Measurements from ENCODE around the gene SEMA4D.
"Not testable (repeated sequence)": the region's sequence is repeated elsewhere in the genome, so short reads cannot be mapped to it uniquely, and the experiment has no call there.

The SEMA4D gene

DNA sequence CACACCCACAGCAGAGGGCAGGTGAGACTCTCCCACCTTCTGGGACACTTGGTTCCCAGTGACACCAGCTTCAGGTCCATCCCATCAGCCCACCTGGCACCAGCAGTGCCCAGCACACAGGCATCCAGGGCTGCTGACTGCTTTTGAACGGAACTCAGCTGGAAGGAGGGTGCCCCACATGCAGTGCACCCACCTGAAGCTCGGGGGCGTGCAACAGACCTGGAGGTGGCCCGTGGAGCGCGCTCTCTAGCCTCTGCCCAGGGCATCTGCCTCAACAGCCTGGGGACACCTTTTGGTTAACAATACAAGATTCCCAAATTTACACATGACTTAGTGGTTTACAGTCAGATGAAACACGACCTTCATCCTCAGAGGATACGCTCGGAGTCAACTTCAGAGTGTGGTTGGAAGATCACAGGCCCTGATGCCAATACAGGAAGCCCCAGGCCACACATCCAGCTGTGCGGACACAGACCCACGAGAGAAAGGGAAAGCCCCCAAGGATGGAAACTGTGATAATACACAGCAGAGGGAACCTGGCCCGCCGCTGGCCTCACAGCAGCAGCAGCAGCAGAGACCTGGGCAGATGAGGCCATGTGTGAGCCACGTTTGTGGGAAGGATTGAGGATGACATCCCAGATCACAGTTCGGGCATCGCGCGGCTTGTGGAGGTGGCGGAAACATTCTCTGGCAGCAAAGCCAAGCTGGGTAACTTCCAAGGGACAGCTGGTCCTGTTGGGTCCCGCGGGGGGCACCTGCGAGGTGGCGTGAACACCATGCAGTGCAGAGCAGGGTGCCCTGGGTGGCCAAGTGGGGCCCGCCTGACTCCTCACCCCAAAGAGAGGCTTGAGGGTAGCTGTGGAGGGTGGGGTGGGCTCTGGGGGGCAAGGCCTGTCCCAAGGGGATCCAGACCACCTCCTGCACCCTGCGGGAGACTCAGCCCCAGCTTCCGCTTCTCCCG lies 115.6 kb downstream of the SEMA4D start:
- no peak for DNase-seq

DNA sequence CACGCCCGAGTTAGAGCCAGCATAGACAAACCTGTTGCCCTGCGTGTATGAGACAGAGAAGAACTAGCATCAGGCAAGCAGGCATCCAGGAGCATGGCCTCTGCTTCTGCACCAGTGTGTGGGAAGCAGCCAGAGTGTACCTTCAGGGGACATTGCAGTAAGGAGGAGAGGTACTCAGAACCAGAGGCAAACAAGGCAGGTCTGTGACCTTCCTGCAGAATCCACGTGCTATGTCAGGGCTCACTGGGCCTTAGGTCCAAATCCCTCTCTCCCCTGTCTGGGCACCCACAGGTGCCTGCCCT lies 116.7 kb downstream of the SEMA4D start:
- no peak for DNase-seq

DNA sequence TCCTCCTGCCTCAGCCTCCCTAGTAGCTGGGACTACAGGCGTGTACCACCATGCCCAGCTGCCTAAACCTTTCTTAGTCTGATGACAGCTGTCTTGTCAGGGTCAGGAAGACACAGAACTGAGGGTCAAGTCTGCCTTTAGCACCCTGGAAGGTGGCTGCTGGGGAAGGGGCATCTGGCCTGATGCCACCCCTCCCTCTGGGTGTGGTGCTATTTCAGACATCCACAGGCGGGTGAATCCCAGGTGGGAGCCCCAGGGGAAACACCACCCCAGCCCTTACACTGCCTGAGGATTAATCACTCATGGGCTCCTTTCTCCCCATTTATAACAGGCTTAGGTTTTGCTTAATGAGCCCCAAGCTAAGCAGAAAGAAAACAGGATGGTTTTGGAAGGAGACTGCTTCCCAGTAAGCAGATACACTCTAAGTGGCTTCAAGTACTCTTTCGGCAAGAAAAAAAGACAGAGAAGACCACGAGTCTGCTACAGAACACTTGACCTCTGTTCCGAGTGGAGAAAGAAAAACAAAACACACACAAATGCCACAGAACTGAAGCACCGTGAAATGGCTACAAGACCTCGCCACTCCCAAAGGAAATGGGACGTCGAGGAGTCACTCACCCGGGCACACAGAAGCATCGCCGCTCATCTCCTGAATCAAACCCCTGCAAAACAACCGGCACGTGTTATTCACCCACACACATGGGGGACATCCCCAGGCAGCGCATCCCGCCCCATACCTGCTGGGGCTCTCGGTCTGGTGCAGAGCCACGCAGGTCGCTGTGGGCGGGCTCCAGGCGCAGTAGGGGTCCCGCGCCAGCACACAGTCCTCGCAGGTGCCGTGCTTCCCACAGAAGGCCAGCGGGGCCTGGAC lies 117.2 kb downstream of the SEMA4D start:
- DNase-seq: no peak

DNA sequence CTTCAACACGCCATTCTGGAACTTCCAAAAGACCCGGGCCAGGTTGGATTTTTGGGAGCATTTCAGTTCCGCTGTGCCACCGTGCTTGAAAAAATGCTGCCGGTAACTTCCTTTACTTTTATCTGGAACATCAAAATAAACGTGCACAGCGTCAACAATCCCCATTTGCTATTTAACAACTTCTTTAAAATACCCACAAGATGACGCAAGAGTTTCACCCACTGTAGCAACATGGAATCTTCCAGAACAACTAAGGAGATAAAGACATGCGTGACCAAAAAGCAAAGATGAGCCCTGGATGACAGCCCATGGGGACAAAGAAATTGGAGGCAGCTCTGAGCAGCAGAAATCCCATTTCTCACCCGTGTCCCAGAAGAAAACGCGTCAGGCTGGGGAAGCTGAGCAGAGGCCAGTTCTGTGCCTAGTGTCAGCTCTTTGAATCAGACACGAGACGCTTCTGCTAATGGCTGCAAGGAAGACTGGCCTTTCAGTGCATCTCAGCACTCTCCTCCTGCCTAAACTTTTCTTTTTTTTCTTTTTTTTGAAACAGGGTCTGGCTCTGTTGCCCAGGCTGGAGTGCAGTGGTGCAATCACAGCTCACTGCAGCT lies 118.3 kb downstream of the SEMA4D start:
- no peak for DNase-seq

DNA sequence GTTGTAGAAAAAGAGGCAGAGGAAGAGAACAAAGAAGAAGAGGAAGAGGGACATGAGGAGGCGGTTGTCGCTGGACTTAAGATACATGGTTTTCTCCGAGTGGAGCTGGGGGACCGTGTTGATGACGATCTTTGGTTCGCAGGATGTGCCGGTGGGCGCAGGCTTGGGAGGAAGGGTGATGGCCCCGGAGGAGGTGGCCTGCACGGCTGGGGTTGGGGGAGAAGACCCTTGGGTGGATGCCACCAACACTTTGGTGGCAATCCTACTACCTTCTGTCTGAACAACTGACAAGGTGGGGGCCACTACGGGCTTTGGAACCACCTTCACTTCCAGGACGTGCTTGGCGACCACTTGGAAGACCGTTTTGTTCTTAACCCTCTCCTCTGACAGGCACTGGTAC lies 118.9 kb downstream of the SEMA4D start:
- no peak for DNase-seq

DNA sequence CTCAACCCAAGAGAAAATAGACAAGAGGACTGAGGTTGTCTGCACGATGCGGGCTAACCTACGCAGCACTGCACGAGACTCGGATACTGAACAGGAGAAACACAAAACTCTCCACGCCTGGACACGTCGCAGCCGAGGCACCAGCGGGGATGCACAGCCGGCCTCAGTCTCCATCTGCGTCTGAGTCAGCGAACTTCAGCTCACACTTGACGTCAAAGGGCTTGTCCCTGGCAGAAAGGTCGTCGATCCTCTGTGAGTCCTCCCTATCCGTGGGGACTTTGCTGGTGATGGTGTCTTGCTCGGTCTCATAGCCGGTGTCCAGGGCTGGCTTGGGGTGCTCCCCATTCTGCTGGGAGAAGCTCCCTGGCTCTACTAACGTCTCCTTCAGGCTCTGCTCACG lies 119.4 kb downstream of the SEMA4D start:
- DNase-seq: no peak

DNA sequence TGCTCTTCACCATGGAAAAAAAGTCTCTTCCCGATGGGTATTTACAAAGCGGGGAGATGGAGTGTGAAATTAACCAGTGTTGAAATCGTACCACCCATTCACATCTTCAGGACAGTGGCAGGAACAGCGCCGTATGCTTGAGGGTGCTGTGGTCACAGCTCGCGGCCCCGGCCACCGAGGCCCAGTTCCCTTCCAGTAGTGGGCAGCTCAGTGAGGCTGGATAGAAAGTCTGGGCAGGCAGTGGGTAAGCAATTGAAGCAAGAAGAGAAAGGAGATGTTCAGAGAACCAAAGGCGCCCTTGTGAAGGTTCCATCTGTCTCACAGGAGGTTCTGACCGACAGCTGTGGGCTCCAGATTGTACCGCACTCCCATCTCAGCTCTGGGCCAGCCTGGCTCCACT lies 120.5 kb downstream of the SEMA4D start:
- DNase-seq: no peak

DNA sequence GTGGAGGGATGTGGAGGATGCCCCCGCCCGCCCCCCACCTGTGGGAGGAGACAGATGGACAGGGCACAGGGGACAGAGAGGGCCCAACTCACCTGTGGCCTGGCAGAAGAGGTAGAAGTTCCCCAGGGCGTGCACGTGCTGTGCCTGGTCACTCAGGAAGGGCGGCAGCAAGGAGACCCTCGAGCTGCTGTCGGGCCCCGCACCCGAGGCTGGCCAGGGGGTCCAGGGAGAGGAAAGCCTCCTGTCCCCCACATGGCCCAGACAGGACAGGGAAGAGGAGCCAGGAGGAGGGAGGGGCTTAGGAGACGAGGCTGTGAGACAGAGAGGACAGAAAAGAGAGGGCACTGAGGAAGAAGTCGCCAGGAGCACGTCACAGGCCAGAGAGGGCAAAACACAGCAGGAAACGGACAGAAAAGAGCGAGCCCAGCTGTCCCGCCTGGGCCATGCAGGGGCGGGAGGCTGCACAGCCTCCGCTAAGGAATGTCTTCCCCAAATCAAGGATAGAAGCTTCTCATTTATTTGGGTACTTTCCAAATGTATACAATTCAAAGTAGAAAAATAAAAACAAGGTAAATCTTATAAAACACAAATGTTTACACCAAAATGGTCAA lies 121.1 kb downstream of the SEMA4D start:
- DNase-seq: no peak

DNA sequence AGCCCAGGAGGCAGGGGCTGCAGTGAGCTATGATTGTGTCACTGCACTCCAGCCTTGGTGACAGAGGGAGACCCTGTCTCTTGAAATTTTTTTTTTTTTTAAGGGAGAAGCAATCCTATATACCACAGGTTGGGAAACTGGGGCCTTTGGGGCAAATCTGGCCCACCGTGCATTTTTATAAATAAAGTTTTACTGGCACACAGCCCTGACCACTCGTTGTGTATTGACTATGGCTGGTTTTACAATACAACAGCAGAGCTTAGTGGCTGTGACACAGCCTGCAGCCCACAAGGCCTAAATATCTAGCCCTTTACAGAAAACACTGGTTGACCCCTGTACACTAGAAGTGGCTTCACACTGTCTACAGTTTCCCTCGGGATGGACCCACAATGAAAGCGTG lies 121.6 kb downstream of the SEMA4D start:
- no peak for DNase-seq

DNA sequence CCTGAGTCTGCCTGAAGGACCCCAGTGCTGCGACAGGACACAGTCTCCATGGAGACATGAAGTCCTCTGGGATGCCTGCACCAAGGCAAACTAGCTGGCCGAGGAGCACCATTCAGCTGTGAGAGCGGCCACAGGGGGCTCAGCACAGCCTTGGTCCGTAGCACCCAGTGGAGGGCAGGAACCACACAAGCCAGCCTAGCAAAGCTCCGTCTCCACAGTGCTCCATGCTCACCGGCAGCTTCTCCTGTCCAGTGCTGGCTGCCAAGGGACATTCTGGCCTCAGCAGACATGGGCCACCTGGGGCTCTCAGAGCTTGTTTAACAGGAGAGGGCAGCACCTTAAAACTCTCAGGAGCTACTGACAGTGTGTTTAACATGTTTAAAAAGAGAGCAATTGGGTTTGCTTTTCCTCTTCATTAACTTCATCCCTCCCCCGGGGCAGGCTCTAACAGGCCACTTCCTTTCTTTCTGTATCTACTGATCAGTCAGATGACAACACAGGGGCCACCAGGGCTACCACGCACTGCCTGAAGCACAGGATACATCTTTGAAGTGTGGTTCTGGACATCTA lies 122.6 kb downstream of the SEMA4D start:
- no peak for DNase-seq

DNA sequence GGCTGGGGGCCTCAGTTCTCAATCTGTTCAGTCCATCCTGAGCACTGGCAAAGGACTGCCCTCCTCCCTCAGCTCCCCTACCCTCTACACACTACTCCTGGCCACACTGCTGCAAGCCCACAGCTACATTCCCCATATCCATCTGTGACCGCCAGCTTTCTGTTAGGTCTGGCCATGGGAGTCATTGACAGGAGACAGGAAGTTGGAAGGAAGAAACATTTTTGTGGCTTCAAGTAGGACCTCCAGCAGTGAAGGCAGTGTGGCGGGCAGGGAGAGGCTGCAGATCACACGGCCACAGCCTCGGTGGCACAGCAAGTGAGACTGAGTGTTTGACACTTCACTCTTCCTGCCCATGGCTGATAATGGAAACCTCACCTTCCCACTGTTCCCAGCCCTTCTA lies 123.7 kb downstream of the SEMA4D start:
- DNase-seq: no peak

DNA sequence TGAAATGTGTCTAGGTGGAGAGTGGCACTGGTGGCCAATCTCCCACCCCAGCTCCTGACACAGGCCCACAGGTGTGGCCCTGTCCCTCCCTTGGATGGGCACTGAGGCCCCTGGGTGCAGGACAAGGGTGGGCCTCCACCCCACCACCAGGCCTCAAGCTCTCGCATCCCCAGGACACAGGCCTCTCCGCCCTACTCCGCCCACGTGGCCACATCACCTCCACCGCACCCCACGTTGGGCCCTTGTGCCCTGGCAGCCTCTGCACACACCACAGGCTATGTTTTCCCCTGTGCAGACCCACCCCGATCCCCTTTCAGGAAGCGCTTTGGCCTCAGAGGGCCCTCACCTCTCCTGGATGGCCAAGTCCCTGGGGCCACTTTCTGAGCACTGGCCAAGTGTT lies 124.9 kb downstream of the SEMA4D start:
- DNase-seq: no peak

DNA sequence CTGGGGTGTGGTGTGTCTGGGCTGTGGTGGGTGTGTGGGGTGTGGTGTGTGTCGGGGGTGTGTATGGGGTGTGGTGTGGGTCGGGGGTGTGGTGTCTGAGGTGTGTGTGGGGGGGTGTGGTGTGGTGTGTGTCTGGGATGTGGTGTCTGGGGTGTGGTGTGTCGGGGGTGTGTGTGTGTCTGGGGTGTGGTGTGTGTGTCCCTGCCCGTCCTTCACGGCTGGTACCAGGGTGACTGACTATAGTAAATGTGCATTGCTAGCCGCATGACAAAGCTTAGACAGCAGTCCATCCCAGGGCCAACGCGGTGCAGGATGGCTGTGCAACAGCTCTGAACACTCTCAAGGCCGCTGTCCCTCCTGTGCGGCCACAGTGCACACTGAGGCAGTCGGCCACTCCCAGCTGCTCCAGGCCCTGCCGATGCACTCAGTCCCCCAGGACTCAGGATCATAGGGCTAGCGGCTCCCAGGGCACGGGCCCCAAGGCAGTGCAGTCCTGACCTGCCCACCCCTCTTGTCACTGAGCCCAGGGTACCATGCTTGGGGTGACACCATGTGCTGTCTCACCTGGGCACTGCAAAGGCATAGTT lies 125.6 kb downstream of the SEMA4D start:
- no peak for DNase-seq

DNA sequence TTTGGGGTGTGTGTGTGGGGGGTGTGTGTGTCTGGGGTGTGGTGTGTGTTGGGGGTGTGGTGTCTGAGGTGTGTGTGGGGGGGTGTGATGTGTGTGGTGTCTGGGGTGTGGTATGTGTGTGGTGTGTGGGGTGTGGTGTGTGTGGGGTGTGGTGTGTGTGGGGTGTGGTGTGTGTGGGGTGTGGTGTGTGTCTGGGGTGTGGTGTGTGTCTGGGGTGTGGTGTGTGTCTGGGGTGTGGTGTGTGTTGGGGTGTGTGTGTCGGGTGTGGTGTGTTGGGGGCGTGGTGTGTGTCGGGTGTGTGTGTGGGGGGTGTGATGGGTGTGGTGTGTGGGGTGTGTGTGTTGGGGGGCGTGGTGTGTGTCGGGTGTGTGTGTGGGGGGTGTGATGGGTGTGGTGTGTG lies 126.1 kb downstream of the SEMA4D start:
- not testable (repeated sequence) for DNase-seq

DNA sequence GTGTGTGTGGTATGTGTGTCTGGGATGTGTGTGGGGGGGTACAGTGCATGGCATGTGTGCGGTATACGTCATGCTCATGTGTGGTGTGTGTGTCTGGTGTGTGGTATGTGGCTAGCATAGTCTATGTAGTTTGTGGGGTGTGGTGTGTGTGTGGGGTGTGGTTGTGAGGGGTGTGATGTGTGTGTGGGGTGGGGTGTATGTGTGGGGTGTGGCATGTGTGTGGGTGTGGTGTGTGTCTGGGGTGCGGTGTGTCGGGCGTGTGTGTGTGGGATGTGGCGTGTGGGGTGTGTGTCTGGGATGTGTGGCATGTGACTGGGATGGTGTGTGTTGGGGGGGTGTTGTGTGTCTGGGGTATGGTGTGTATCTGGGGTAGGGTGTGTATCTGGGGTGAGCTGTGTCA lies 127.3 kb downstream of the SEMA4D start:
- no peak for DNase-seq

DNA sequence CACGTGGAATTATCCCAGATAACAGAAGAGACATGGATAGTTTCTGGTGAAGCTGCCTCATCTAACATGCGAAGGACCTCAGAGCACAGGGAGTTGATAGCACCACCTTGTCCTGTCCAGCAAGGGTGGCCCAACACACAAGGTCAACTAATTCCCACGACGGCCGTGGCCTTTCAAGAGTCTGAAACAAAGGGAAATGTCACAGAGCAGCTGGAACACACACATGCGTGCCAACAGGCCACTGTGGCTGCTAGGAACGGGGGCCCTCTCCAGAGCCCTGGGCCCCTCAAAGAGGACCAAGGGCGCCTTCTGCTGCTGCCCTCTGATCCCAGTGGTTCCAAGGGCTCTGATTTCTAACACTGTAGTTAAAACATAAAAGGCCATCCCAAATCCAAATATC lies 128.9 kb downstream of the SEMA4D start:
- DNase-seq: no peak

DNA sequence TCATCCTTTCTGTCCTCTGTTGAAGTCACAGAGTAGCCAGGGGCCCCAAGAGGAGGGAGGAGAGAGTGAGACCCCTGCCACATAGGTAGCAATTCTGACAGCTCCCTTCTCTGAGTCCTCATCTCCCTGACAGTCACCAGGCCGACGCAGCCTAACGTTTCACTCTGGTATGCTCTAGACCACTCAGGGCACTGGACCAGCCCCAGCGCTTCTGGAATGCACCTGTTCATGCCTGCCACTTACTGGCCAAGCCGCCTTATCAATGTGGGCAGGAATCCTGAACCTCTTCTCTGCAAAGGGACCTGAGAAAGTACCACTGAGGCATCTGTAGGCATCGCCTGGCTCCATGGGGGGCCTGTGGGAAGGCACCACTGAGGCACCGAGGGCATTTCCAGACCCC lies 129.4 kb downstream of the SEMA4D start:
- DNase-seq: no peak

DNA sequence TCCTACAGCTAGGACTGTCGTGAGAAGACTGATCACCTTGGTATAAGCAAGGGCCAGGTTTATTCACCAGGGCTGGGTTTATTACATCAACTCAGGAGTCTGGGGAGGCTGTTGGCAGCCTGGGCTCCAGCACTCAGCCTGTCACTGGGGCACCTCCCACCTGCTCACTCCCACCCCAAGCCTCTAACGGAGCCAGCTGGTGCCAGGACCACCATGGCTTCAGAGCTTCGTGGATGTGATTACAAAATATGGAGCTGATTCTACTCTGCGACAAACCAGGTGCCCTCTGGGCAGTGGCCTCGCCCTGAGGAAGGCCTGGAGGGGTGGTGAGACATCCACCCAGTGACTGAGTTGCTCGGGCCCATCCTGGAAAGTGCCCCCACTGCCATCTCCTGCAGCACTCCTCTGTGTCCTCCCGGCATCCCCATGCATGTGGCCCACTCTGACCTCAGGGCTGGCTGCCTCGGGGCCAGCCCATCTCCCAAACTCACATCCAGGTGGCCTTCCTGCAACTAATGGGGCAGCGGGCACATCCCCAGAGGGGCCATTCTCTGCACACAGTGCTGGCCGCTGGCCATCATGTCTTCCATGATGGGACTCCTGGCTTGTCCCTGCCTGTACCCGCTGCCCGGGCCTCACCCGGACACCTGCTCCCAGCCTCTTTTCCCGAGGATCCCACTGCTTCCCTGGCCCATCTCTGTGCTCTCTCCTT lies 130.0 kb downstream of the SEMA4D start:
- no peak for DNase-seq

DNA sequence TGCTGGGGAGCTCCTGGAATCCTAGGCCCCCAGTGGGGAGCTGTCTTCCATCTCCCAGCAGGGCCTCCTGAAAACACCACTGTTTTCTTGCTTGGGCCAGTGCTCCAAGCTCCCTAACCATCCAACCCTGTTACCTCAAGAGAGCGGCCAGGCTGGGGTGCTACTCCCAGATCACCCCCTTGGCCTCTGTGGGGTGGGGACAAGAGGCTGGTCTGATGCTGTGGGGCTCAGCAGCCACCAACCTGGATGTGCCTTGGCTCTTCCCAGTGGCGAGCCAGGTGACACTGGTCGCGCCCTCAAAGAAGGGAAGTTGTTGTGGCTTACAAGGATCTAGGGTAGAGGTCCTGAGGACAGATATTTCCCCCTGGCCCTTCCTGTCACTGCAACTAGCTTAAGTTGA lies 130.6 kb downstream of the SEMA4D start:
- no peak for DNase-seq

DNA sequence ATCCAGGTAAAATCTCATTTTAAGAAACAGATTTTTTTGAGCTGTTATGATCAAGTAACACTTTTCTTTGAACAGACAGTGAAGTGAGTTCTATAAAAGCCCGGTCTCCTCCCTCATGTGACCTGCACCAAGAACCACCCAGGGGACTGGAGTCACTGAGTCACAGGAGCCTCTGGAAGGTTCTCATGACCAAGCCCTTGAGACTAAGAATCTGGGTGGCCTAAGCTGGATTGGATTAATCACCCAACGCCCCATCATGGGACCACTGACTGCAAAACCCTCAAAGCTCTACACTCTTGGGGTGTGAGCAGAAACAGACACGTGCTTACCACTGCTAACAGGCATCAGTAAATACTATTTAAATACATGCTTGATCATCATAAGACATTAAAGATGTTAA lies 131.2 kb downstream of the SEMA4D start:
- no peak for DNase-seq

DNA sequence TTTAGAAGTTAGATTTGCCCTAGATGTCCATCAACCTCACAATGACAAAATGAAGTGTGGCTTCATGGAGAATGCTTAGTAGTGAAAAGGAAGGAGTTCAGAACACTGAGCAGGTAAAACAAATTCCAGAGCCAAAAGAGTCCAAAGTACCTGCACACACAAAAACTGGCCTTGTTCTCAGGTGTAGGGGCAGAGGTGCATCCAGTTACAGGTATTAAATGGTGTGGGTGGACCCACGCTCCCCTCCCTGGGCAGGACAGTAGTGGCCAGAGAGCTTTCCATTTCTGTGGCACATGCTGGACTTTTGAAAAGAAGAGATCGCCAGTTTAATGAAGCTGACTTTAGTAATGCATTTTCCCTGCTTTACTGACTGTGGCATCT lies 132.4 kb downstream of the SEMA4D start:
- no peak for DNase-seq

All from activated CD4-positive, CD25-positive, alpha-beta regulatory T cell (primary cell).